Measurements from ENCODE around the gene ZFP57. TPM values are rescaled to one million over a fixed set of nuclear protein-coding genes. Genes with fewer than 3 reads are reported as not detected.

The ZFP57 gene
- total RNA-seq, 4 donors from 2014 or later = 0.76 TPM; not detected in 3

DNA sequence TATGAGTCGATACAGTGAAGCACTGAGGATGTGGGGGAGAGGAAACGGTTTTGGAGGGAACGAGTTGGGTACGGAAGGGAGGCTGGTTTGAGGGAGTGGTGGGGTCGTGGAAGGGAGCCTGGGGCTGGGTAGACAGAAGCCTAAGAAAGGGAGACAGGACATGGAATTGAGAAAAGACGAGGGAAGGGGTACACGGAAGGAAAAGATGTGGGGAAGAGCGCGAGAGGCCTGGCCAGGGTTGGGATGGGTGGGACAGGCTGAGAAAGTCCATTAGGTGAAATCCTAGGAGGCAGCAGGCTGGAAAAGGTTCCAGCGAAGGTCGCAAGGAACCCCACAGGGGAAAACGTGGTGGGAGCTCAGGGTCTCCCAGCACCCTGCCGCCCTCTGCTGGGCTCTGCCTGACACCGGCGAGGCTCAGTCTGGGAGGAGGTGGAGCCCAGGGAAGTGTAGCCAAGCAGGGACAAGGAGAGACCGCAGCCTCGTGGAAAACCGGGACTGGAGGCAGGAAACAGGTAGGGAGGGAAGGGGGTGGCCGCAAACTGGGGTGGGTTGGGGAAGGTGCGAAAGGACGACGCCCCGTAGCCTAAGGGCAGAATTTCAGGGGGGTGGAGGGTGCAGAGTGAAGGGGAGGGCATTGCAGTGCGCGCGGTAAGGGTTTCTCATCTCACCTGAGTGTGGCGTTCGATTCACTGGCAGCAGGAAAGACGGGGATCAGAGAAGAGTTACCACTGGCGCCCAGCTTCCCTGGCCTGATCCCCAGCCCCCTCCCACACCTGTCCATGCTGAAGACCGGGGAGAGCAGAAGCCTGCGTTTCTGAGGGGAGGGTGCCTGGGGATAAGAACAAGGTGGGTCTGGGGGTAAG, 52.3 kb downstream of the ZFP57 start:
- WGBS = 4% methylated on average over 32 of the region's 32 CpGs
- peak overlapping the region; percentile 7 for H3K27ac ChIP-seq
- H3K4me1 ChIP-seq = peaks cover 40% of the 10 kb centered on the region
- peak; percentile 81 to 87 for DNase-seq (ENCODE audit: low spot score in 2 of 2)
- no peak for TF ChIP-seq POLR2AphosphoS5 (IDR thresholded peaks at IDR 0.05)
- TF ChIP-seq, protein P1, sequence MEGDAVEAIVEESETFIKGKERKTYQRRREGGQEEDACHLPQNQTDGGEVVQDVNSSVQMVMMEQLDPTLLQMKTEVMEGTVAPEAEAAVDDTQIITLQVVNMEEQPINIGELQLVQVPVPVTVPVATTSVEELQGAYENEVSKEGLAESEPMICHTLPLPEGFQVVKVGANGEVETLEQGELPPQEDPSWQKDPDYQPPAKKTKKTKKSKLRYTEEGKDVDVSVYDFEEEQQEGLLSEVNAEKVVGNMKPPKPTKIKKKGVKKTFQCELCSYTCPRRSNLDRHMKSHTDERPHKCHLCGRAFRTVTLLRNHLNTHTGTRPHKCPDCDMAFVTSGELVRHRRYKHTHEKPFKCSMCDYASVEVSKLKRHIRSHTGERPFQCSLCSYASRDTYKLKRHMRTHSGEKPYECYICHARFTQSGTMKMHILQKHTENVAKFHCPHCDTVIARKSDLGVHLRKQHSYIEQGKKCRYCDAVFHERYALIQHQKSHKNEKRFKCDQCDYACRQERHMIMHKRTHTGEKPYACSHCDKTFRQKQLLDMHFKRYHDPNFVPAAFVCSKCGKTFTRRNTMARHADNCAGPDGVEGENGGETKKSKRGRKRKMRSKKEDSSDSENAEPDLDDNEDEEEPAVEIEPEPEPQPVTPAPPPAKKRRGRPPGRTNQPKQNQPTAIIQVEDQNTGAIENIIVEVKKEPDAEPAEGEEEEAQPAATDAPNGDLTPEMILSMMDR (IDR thresholded peaks at IDR 0.05) = peak in 1 of 2 donors; percentile 70
- TF ChIP-seq POLR2A (IDR thresholded peaks at IDR 0.05) = no peak
- no peak for TF ChIP-seq EP300 (IDR thresholded peaks at IDR 0.05)
- H3K4me3 ChIP-seq = peak overlapping the region; percentile 61
- peaks cover 6% of the 10 kb centered on the region for H3K36me3 ChIP-seq
- no peaks in the 10 kb centered on the region for H3K9me3 ChIP-seq
- H3K27me3 ChIP-seq = no peaks in the 10 kb centered on the region

GRCh38 chr6:29627755-29628418, 53.1 kb downstream of the ZFP57 start:
- Histone ChIP-seq H3K4me3 (peak overlapping the region; percentile 61), H3K27ac (peak overlapping the region; percentile 7), H3K9me3 (no peaks in the 10 kb centered on the region), H3K27me3 (no peaks in the 10 kb centered on the region), H3K36me3 (peaks cover 14% of the 10 kb centered on the region), H3K4me1 (peaks cover 33% of the 10 kb centered on the region)
- WGBS = 2% methylated on average over 20 of the region's 51 CpGs
- DNase-seq (ENCODE audit: low spot score in 2 of 2) = peak; percentile 85 to 86
- TF ChIP-seq POLR2A (IDR thresholded peaks at IDR 0.05) = peak in 1 of 2 donors; percentile 31
- TF ChIP-seq, protein P1 (IDR thresholded peaks at IDR 0.05) = no peak

DNA sequence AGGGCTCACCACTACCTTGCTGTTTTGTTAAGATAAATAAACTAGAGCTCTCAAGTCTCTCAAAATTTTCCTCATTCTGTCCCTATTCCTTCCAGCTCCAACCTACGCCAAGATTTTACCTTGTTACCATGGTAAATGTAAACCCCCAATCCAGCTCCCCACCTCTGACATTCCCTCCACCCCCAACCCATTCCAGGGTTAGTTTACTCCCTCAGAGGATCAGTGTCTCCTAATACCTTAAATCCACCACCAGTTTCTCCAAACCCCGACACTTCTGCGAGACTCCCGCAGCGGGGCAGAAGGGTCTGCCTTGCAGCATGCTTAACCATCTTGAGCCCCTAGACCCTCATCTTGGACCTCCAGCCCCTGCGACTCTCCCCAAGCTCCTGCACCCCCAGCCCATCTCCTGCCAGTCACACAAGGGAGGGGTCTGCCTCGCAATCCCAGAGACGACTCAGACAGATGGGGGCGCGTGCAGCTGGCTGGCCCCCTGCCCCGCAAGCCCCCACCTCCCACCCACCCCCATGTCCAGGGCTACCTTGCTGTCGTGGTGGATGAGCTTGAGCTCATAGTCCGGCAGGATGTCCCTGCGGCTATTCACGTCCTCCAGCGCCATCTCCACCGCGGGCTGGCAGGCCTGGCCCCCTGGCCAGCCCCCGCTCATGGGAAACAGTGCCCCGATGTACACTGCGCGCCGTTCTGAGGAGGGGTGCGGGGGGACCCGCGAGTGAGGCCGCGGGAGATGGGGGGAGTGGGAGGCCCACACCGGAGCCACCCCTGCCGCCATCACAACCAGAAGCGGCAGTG, 53.8 kb downstream of the ZFP57 start:
- Histone ChIP-seq H3K9me3 (no peaks in the 10 kb centered on the region), H3K27ac (no peak overlapping the region), H3K4me3 (peak overlapping the region; percentile 61), H3K4me1 (peaks cover 31% of the 10 kb centered on the region), H3K27me3 (no peaks in the 10 kb centered on the region), H3K36me3 (peaks cover 21% of the 10 kb centered on the region)
- TF ChIP-seq POLR2AphosphoS5 (IDR thresholded peaks at IDR 0.05) (no peak), EP300 (IDR thresholded peaks at IDR 0.05) (no peak), POLR2A (IDR thresholded peaks at IDR 0.05) (no peak)
- TF ChIP-seq, protein P1 (IDR thresholded peaks at IDR 0.05) = no peak
- peak in 1 of 2 donors; percentile 65 for DNase-seq (ENCODE audit: low spot score in 2 of 2)
- WGBS = 52% methylated on average over 8 of the region's 31 CpGs

- H3K36me3 ChIP-seq = peaks cover 38% of the 10 kb centered on the region
- no peak for TF ChIP-seq EP300 (IDR thresholded peaks at IDR 0.05)
- H3K4me1 ChIP-seq = peaks cover 24% of the 10 kb centered on the region
- no peak overlapping the region for H3K4me3 ChIP-seq
- WGBS = 72% methylated on average over 7 of the region's 7 CpGs
- H3K27me3 ChIP-seq = no peaks in the 10 kb centered on the region
- no peaks in the 10 kb centered on the region for H3K9me3 ChIP-seq
- no peak overlapping the region for H3K27ac ChIP-seq
- DNase-seq (ENCODE audit: low spot score in 2 of 2) = no peak
Observed at GRCh38 chr6:29625337-29625930, 55.5 kb downstream of the ZFP57 start.

DNA sequence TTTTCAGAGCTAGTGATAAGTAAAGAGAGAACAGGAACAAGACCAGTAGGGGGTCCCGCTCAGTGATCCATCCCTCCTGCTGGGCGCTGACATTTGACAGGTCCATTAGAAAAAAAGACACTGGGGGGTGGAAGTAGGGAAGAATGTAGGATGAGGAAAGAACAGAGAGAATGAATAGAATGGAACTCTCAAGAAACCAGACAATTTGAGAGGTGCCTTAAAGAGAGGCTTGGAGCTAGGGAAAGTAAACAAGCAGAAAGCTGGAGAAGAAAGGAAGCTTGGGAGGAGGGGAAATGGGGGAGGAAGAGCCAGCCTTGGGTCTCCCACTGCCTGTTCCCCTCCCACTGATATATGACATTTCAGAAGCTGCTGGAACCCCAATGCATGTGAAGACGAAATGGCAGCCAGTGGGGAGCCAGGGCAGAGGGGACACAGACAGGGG, 56.4 kb downstream of the ZFP57 start:
- Histone ChIP-seq H3K9me3 (no peaks in the 10 kb centered on the region), H3K27ac (no peak overlapping the region), H3K4me3 (no peak overlapping the region), H3K27me3 (no peaks in the 10 kb centered on the region), H3K4me1 (peaks cover 23% of the 10 kb centered on the region), H3K36me3 (peaks cover 42% of the 10 kb centered on the region)
- DNase-seq (ENCODE audit: low spot score in 2 of 2) = no peak
- TF ChIP-seq POLR2A (IDR thresholded peaks at IDR 0.05) (no peak), POLR2AphosphoS5 (IDR thresholded peaks at IDR 0.05) (no peak), EP300 (IDR thresholded peaks at IDR 0.05) (no peak)
- TF ChIP-seq, protein P1 (IDR thresholded peaks at IDR 0.05) = no peak
- 93% methylated on average over 3 of the region's 3 CpGs for WGBS

Measured in suprapubic skin (tissue), 4 donors.